B cell (primary cell): ENCODE data around the gene CARD9. TPM values are rescaled to one million over a fixed set of nuclear protein-coding genes. Genes with fewer than 3 reads are reported as not detected.

Source experiments
- ATAC-seq: fragments of 200-7000 bp; cut with Tn5 transposase; one replicate; pipeline ENCODE4 v1.10.0; 2021; ENCODE audit warnings: low read depth, mild to moderate bottlenecking, moderate number of reproducible peaks, moderate library complexity
- CTCF ChIA-PET: fragments of 350-600 bp; sonication (Branson Sonifier 250); formaldehyde crosslinking; loops from one replicate; lab custom pipeline; 2021; ENCODE audit warnings: antibody characterized with exemption, inconsistent platforms; lab: Charles Lee
- POLR2A ChIA-PET: fragments of 350-600 bp; sonication (Branson Sonifier 250); formaldehyde crosslinking; loops from one replicate; lab custom pipeline; 2021; ENCODE audit warnings: antibody characterized with exemption; lab: Charles Lee
- DNase-seq: peaks from one replicate; pipeline ENCODE4 v3.0.0; 2013
- H2AFZ ChIP-seq: 2 replicates; pipeline ENCODE4 v1.6.1; 2012; ENCODE audit warnings: mild to moderate bottlenecking, low read depth, low read length; ENCODE audit not compliant: insufficient read depth, poor library complexity, severe bottlenecking
- H3K27ac ChIP-seq, 2 donors: 1 replicate in 1 of 2; 2 replicates in 1 of 2; pipeline ENCODE4 v1.5.1; 2012 to 2013; ENCODE audit warnings: low read length in 2 of 2, mild to moderate bottlenecking in 2 of 2, moderate library complexity in 1 of 2
- H3K27me3 ChIP-seq, 4 experiments: fragments of 200-600 bp in 1 of 4; sonication (generic) in 1 of 4; replicated peaks in 1 of 4; 1 replicate in 2 of 4; 2 replicates in 2 of 4; pipeline versions ENCODE4 v1.6.1 to v1.7.0; 2013 to 2016; ENCODE audit warnings: low read length in 3 of 4, mild to moderate bottlenecking in 2 of 4, mixed read lengths in 1 of 4, moderate library complexity in 1 of 4; ENCODE audit not compliant: insufficient read depth in 4 of 4, control insufficient read depth in 3 of 4; ENCODE audit errors: control extremely low read depth in 1 of 4
- H3K36me3 ChIP-seq, 2 experiments: replicated peaks in 1 of 2; 1 replicate in 1 of 2; 2 replicates in 1 of 2; pipeline versions ENCODE4 v1.6.1 to v1.7.1; 2013; ENCODE audit warnings: low read length in 1 of 2; ENCODE audit not compliant: insufficient read depth in 2 of 2, control insufficient read depth in 1 of 2; ENCODE audit errors: control extremely low read depth in 1 of 2, extremely low read depth in 1 of 2
- H3K4me1 ChIP-seq, 2 donors: fragments of 200-600 bp in 1 of 2; sonication (generic) in 1 of 2; 1 replicate in 1 of 2; 2 replicates in 1 of 2; pipeline versions ENCODE4 v1.5.1 to v1.6.1; 2013 to 2017; ENCODE audit warnings: low read length in 2 of 2; ENCODE audit not compliant: control insufficient read depth in 2 of 2, insufficient read depth in 2 of 2
- H3K4me2 ChIP-seq: replicated peaks from 2 replicates; pipeline ENCODE3; 2012; ENCODE audit warnings: mild to moderate bottlenecking, low read depth, low read length; ENCODE audit not compliant: poor library complexity, severe bottlenecking
- H3K4me3 ChIP-seq, 5 experiments: fragments of 200-600 bp in 1 of 5; sonication (generic) in 1 of 5; 1 replicate in 3 of 5; 2 replicates in 2 of 5; pipeline versions ENCODE4 v1.5.1 to v1.7.0; 2011 to 2016; ENCODE audit warnings: low read length in 4 of 5, mild to moderate bottlenecking in 4 of 5, low read depth in 2 of 5, control low read depth in 1 of 5, moderate library complexity in 1 of 5; ENCODE audit not compliant: insufficient read depth in 1 of 5; ENCODE audit errors: control extremely low read depth in 1 of 5, extremely low read depth in 1 of 5
- H3K79me2 ChIP-seq: fragments of 200-600 bp; sonication (generic); one replicate; pipeline ENCODE4 v1.6.0; 2016; ENCODE audit warnings: low read length; ENCODE audit not compliant: control insufficient read depth, insufficient read depth
- H3K9ac ChIP-seq: fragments of 200-600 bp; sonication (generic); 2 replicates; pipeline ENCODE4 v1.6.1; 2017; ENCODE audit warnings: mild to moderate bottlenecking, low read length, moderate library complexity
- H3K9me3 ChIP-seq, 3 donors: one replicate each; pipeline versions ENCODE4 v1.6.1 to v1.7.1; 2013; ENCODE audit warnings: low read length in 2 of 3; ENCODE audit not compliant: control insufficient read depth in 2 of 3, insufficient read depth in 1 of 3; ENCODE audit errors: control extremely low read depth in 1 of 3
- H4K20me1 ChIP-seq: 2 replicates; pipeline ENCODE4 v1.6.0; 2012; ENCODE audit warnings: mild to moderate bottlenecking, low read length; ENCODE audit not compliant: insufficient read depth, control insufficient read depth, poor library complexity, severe bottlenecking
- H3K27ac Mint-ChIP-seq: one replicate; pipeline ENCODE4 v1.8.0; 2021; ENCODE audit warnings: mixed read lengths
- H3K27me3 Mint-ChIP-seq: one replicate; pipeline ENCODE4 v1.8.0; 2021; ENCODE audit warnings: mixed read lengths
- H3K4me1 Mint-ChIP-seq: one replicate; pipeline ENCODE4 v1.8.0; 2021; ENCODE audit warnings: mixed read lengths
- H3K4me3 Mint-ChIP-seq: one replicate; pipeline ENCODE4 v1.8.0; 2021; ENCODE audit warnings: mixed read lengths
- H3K9me3 Mint-ChIP-seq: one replicate; pipeline ENCODE4 v1.8.0; 2022; ENCODE audit warnings: mixed read lengths; ENCODE audit not compliant: insufficient read depth
- CTCF ChIP-seq: fragments of 200-600 bp; IDR thresholded peaks from one replicate; pipeline ENCODE4 v1.8.0; 2022; ENCODE audit warnings: antibody characterized with exemption, mild to moderate bottlenecking
- EZH2 ChIP-seq: IDR thresholded peaks from 2 replicates; pipeline ENCODE4 v1.6.1; 2012; ENCODE audit warnings: borderline replicate concordance, low read depth, mild to moderate bottlenecking, moderate library complexity, low read length; ENCODE audit not compliant: insufficient read depth, poor library complexity, severe bottlenecking
- WGBS: methylation state at CpG from one replicate; pipeline ENCODE4 v1.1.5; 2013; ENCODE audit warnings: missing lambda C conversion rate; ENCODE audit not compliant: insufficient coverage; 5-methylcytosine and 5-hydroxymethylcytosine counted together
- intact Hi-C: fragments of 100-400 bp; cut with micrococcal nuclease; formaldehyde crosslinking; loops from one replicate; pipeline ENCODE4 v1.10.0; 2022
- polyA plus RNA-seq: library from polyadenylated mRNA; depleted of rRNA; stranded (reverse); fragments of >200 nt; gene quantifications from 2 replicates; pipeline ENCODE4 v1.2.3, GENCODE V29; 2012
- total RNA-seq, 2 donors: library from RNA; stranded (reverse); fragments of 120-200 nt in 1 of 2; gene quantifications; 1 replicate in 1 of 2; 2 replicates in 1 of 2; pipeline versions ENCODE4 v1.2.3 to v1.2.4, GENCODE V29; 2013 to 2022

Gene CARD9
- total and polyA plus RNA-seq, 2 donors (not counting 1 experiment from before 2014, with no cell fraction given): 0.57 to 1.1 TPM

GRCh38 chr9:136337416-136338395 is 35.8 kb downstream of the CARD9 start:
- H3K27ac Mint-ChIP-seq: no peak overlapping the region

More at GRCh38 chr9:136337416-136338395, 35.8 kb downstream of the CARD9 start:
- Mint-ChIP-seq H3K27me3 (no peaks in the 10 kb centered on the region), H3K4me3 (no peak overlapping the region), H3K9me3 (no peaks in the 10 kb centered on the region), H3K4me1 (peaks cover 5% of the 10 kb centered on the region)
- ATAC-seq (no peak), DNase-seq (no peak)
- Histone ChIP-seq H3K27me3 (no peaks in the 10 kb centered on the region), H3K9ac (no peak overlapping the region), H3K79me2 (no peaks in the 10 kb centered on the region), H4K20me1 (no peaks in the 10 kb centered on the region), H3K27ac (no peak overlapping the region), H3K9me3 (no peaks in the 10 kb centered on the region), H3K4me3 (no peak overlapping the region), H2AFZ (no peak overlapping the region), H3K4me1 (peaks cover 2% of the 10 kb centered on the region in 2 donors), H3K4me2 (no peak overlapping the region), H3K36me3 (no peaks in the 10 kb centered on the region)
- CTCF ChIA-PET: interaction anchor here (1.9 kb wide), 1 partner anchor 26 kb away, joined by 4 read pairs; the partner anchor contains the start of gene DNLZ
- no peak for TF ChIP-seq EZH2
- TF ChIP-seq CTCF: no peak
- POLR2A ChIA-PET: interaction anchor here (0.5 kb wide), 1 partner anchor 11 kb away, joined by 3 read pairs; no protein-coding TSS in a partner anchor
- intact Hi-C loops: loop anchor here (2.0 kb wide), 1 partner anchor 293 kb away; no protein-coding TSS in a partner anchor
- WGBS: 86% methylated on average over 39 of the region's 43 CpGs
